Activated effector memory CD4-positive, alpha-beta T cell treated with Interleukin-2 at 50 U/mL for 16 hours (primary cell): ENCODE data around the gene CORO2A.
"Not testable (repeated sequence)": the region's sequence is repeated elsewhere in the genome, so short reads cannot be mapped to it uniquely, and the experiment has no call there.

Experiments used
- DNase-seq: peaks from one replicate; pipeline ENCODE4 v3.0.0-alpha.2; 2020

The CORO2A gene

DNA sequence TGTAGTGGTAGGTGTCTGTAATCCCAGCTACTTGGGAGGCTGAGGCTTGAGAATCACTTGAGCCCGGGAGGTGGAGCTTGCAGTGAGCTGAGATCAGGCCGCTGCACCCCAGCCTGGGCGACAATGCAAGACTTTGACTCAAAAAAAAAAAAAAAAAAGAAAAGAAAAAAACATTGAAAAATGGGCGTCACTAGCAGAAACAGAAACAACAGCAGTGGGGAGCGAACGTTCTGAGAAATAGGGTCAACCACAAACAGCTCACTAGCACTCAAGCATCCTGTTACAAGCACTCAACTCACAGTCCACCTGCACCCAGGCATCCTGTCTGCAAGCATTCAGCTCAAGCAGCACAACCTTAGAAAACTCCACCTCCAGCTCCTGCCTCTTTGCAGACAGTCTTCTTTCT is 90.6 kb downstream of the CORO2A start:
- DNase-seq, result peak; percentile 77

DNA sequence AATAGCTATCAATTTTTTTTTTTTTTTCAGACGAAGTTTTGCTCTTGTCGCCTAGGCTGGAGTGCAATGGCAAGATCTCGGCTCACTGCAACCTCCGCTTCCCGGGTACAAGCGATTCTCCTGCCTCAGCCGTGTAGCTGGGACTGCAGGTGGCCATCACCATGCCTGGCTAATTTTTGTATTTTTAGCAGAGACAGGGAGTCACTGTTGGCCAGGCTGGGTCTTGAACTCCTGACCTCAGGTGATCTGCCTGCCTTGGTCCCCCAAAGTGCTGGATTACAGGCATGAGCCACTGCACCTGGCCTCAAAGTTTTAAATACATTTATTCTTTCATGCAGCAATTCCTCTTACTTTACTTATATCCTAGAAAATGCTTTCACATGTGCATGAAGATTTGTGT is 91.0 kb downstream of the CORO2A start:
- no peak for DNase-seq

DNA sequence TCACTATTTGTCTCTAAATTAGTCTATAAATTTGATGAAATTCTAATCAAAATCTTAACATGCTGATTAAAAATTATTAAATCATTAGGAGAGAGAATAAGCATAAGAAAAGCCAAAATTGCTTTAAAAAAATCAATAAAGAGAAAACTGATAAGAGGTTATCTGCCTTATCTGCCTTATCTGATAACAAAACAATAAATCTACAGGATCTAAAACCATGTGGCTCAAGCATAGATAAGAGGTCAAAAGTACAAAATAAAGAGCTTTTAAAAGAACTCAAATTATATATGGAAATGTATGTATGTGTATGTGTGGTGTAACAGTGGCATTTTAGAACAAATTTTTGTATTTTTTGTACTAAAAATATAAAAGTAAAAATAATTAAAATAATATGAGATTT is 92.0 kb downstream of the CORO2A start:
- DNase-seq, result no peak

DNA sequence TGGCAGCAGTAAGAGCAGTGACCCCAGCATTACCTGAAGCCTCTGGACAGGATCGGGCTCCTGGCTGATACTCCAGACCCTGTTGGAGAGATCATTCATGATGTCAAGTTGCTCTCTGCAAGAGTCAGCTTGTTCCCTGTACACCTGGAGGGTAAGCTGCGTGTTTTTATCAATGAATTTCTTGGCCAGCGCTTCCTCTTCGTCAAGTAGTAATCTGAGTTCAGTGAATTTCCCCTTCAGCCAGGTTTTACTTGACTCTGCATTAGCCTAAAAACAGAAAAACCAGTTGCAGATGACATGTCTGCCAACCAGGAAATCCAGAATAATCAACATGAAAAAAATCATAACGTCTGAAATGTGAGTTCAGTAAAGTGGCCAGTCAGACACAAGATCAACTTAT is 92.5 kb downstream of the CORO2A start:
- no peak for DNase-seq

DNA sequence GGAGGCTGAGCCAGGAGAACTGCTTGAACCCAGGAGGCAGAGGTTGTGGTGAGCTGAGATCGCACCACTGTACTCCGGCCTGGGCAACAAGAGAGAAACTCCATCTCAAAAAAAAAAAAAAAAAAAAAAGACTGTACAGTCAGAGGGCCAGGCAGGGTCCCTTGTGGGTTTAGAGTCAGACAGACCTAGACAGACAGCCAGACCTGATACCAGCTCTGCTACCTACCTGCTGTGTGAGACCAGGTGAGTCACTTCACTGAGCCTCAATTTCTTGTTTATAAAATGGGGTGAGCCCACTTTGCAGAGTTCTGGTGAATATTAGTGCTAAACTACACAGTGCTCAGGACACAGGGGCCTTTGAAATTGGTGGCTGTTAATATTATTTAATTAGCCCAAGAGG is 93.1 kb downstream of the CORO2A start:
- no peak for DNase-seq

DNA sequence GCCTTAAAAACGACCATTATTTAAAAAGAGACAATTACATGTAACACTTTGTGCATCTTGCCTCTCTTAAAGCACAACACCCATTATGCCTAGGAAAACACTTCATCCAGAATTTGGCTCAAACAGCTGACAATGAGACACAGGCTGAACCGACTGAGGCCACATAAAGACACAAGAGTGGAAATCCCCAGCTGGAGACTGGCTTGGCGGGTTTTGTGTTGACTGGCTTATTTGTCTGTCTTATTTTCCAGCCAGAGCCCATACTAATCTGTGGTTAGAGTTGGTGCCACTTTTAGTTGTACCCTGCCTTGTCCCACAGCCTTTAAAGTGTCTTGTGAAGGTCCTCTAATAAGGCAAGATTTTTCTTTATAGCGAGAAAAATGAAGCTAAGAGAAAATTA is 94.6 kb downstream of the CORO2A start:
- DNase-seq, result no peak

DNA sequence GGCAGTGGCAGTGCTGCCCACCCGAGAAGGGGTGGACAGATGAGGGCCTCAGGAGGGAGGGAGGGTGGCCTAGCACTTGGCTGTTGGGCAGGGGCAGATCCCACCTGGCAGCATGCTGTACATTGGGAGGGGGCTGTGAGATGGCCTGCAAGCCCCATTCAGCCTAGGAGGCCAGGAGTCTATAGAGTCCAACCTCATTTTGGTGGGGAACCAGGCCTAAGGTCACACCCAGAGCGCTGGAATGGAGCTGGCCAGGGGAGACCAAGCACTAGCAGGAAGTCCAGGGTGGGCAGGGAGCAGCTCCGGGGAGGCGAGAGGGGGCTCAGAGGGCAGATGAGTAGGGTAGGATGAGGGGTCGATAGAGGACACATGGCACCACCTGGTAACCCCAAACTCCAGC is 96.3 kb downstream of the CORO2A start:
- DNase-seq, result no peak

DNA sequence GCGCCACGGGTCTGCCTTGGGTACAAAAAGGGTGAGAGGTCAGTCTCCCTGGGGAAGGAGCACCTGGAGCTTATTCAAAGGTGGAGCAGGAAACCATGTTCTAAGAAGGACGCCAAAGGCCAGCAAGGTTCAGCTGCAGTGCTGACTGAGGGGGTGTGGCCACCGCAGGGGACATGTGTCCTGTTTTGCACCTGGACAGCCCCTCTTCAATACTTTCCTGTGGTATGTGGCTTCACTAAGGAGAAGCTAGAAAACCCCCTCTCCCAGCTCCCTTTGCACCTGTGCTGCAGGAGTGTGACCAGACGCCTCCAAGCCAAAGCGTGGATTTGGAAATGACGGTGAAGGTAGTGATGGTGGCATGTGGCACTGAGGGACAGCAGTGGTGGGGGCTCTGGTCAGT is 97.0 kb downstream of the CORO2A start:
- DNase-seq, result no peak

DNA sequence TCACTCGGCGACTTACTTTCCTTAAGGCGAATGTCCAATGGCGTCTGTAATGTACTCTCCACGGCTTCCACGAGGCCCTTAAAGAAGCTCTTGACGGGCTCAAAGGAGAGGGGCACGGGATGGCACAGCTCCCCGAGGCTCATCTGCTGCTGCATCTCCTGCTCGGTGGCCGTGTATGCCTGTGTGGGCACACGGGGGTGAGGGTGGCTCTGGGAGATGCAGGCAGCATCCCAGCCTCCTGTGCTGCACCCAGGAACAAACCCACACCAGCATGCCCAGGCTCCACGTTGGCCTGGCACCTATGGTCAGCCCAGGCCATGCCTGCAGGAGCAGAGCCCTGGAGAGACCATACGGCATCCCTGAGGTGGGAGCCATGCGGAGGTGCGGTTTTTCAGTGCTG is 97.6 kb downstream of the CORO2A start:
- DNase-seq, result no peak

DNA sequence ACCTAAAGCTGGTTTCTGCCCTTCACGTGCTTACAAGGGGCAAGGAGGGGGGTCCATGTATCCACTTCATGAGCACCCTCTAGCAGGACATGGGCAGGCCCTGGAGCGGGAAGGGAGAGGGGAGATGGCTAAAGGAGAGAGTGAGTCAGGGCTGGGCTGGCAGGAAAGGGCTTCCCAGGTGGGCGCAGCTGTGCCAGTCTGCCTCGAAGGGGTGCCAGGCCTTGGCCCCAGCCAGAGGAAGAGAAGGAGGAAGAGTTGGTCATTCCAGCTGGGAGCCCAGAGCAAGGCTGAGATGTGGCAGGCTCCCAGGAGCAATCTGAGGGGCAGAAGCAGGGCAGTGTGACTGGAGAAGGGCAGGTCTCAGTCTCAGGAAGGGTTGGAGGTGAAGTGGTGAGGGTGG is 98.1 kb downstream of the CORO2A start:
- no peak for DNase-seq

DNA sequence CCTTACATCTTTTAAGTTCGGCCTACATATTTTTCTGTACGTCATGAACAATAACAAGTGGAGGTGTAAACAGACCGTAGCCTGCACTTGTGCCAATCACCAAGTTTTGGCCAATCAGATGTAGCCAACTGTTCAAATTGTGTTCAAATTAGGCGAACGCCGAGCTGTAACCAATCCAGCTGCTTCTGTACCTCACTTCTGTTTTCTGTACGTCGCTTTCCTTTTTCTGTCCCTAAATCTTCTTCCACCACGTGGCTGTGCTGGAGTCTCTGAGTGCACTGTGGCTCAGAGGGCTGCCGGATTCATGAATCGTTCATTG is 99.9 kb downstream of the CORO2A start:
- no peak for DNase-seq

DNA sequence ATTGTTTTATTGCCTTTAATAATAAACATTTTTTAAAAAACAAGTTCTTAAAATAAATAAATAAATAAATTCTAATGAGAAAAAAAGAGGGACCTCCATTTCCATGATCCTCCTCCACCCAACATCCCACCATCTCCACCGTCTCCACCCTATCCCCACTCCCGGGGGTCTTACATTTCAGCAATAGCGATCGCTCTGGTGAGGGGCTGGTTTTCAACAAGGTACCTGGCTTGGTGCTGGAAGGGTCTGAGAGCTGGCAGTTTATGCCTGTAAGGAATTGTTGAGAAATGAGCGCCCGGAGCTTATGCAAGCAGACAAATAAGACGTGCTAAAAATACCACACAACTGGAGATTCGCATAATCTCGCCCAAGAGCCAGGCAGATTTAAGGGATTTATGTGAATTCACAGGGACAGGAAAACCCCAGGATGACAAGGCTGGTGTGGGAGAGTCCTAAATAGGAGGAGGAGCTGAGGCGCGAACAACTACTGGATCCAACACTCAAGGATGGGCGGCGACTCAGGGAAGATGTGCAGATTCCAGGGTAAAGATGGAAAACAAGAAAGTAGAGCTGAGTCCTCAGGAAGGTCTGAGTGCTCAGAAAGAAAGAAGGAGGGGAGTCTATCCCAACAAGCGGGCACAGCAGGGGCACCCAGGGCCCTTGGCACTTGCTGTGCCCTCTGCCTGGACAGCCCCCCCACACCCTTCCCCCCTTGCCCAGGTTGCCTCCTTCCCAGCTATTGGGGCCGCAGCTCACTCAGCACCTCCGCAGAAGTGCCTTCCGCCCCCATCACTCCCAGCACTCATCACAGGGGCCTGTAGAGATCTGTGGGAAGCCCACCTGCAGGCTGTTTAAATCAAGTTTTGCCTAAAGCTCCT is 100.5 kb downstream of the CORO2A start:
- no peak for DNase-seq

DNA sequence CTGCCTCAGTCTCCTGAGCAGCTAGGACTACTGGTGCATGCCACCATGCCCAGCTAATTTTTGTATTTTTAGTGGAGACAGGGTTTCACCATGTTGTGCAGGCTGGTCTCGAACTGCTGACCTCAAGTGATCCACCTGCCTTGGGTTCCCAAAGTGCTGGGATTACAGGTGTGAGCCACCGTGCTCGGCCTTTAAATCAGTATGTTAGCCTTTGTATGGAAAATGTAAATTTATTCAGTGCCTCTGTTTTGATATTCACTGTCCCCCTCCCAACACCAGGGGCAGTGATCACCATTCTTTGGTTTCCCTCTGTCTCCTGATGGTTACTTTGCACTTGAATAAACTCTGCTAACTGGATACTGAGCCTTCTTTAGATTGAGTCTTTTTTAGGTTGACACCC is 101.8 kb downstream of the CORO2A start:
- not testable (repeated sequence) for DNase-seq

DNA sequence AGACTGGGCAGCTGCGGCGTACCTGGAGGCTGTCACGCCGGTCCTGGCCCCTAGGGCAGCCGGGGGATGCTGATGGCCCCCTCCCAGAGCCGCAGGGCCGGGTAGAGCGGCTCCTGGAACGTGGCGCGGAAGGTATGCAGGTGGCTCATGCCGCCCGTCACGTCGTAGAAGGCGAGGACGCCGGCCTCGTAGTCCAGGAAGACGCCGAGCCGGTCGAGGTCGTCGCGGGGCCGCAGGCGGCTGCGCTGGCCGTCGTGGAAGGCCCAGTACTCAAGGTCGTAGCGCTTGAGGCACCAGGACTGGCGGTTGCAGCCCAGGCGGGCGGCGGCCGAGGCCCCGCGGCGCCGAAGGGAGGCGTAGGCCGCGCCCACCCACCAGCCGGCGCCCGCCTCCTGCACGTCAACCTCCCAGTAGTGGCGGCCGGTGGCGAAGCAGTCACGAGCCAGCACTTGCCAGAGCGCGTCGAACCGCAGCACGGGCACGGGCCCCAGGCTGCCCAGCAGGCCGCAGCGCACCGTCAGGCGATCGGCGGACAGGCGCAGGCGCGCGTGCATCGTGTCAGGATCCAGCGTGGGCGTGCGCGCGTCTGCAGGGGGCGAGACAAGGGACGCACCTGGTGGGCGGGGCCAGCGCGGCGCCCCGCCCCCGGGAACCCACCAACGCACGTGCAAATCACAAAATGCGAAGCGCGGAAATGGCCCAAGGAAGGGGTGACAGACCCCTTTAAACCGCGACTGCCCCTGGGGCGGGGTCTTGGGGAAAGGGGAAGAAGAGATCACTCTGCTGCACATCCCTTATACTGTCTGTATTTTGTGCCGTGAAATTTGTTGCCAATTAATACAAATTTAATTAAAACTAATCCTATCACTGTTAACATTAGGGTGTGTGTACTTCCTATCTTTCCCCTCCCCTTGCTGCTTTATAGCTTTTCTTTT is 104.8 kb downstream of the CORO2A start:
- no peak for DNase-seq

DNA sequence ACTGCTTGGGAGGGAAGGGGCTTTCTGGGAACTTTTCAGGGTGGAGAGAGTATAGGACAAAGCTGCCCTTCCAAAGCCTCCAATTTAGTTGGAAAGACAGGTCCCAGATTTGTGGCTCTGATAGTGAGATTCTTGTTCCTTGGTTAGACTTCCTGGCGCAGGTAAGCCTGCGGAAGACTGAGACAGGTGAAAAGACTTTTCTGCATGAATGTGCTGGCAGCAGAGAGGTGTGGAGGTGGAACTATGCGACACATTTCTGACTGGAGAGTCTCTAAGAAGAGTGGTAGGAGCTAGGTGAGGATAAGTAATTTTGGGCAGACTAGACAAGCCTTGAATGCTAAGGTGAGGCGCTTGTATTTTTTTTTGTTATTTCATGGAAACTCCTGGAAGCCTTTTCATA is 106.0 kb downstream of the CORO2A start:
- DNase-seq, result no peak

DNA sequence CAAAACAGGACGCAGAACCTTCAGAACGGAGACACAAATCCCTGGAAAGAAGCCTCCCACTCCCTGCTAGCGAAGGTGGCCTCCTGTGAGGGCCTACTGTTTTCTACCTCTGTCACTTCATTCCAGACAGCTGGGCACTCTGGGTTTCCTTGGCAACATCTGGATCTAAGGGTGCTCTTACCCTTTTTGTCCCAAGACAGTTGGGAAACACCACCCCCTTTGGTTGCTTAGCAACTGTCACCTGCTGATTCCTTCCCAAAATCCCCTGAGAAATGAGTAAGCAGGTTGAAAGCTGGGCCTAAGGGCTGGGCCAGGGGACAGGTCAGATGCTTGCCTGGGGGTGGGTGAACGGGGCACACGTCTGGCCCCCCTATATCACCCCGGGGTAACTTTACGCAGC is 106.5 kb downstream of the CORO2A start:
- no peak for DNase-seq

DNA sequence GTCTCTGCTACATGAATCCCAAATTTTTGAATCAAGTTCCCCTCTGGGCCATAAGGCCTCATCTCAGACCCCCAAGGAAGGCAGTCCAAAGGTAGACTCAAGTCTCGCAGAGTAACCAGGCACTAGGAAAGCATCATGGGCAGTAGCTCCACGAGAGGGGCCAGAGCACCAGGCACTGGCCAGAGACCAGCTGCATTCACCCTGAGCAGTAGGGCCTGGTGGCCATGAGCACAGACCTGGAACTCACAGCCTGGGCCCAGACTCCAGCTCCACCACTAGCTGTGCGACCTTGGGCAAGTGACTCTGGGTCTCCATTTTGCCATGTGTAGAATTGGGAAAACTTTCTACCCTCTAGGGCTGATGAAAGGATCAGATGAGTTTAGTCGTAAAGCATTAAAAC is 107.4 kb downstream of the CORO2A start:
- no peak for DNase-seq

DNA sequence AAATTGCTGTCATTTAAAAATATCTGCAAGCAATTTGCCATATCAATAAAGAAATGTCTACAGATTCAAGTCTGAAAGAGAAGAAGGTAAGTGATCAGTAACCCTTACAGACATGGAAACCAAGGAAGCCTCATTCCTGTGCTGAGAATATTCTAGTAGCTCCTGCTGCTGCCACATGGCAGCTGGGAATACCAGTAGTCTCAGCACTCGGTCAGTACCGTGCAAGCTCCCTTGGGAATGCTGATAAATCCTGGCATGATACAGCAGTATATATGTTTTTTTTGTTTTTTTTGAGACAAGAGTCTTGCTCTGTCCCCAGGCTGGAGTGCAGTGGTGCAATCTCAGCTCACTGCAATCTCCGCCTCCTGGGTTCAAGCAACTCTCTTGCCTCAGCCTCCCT is 108.0 kb downstream of the CORO2A start:
- DNase-seq, result no peak

DNA sequence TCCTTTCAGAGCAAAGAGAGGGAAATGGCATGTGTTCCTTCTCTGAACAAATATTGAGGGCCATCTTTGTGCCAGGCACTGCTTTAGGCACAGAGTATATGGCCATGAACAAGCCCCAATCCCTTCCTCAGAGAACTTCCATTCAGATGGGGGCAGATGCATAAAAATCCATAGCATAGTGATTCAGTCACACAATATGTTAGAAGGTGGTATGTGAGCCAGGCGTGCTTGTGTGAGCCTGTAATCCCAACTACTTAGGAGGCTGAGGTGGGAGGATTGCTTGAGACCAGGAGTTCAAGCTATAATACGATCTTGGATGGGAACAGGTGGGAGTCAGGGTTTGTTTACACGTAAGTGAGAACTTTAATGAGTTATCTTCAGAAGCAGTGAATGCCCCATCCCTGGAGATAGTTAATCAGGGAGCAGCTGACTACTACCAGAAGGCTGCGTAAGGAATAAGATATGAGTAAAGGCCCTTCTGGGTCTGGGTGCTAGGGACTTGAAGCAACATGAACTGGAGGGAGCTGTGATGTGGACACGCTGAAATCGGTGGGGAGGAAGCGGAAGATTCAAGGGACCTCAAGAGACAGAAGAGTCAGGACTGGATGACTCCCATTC is 108.8 kb downstream of the CORO2A start:
- no peak for DNase-seq

DNA sequence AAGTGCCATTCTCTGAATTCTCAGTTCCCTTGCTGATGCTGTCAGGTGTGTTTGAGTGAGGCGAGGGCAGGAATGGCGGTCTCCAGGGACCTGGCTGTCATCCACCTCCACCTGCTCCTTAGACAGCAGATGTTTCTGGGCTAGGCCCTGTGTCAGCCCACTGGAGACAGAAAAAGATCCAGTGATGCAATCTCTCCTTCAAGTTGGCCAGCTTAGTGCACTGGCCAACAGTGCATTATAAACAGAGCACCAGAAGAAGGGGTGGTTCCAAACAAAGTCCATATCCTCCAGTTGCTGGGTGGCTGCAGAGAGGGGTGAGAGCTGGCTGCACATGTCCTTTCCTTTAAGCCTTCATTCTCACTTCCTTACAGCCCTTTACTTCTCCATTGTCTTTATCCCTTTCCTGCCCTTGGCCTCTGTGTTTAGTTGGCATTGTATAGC is 109.4 kb downstream of the CORO2A start:
- DNase-seq, result no peak

DNA sequence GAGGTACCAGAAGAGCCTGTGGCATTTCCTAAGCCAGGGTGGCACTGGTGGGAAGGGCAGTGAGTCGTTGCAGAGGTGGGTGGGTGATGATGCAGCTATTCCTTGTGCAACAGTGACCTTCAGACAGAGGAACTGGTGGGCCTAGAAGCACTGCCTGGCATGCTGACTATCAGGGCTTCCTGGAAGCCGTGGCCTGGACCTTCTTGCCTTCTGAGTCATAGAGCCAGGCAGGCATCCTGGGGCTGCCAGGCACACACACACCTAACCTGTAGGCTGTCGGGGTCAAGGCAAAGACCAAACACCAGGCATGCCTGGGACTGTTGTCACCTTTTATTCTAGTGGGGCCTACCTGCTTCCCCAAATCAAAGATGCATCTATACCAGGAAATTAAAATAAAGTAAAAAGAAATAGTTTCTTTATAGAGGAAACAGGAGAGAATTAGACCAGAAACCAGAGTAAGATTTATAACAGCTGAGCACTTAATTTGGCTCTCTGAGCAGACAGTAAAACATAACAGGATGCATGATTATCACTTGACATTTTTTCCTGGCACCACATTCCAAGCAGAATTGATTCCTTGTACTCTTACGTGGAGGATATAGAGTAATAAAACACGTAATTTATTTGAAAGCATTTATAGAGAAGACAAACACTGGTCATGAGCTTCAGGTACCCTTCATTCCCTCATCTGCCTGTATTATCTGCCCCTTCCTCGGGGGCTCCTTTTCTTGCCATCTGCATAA is 110.8 kb downstream of the CORO2A start:
- no peak for DNase-seq

DNA sequence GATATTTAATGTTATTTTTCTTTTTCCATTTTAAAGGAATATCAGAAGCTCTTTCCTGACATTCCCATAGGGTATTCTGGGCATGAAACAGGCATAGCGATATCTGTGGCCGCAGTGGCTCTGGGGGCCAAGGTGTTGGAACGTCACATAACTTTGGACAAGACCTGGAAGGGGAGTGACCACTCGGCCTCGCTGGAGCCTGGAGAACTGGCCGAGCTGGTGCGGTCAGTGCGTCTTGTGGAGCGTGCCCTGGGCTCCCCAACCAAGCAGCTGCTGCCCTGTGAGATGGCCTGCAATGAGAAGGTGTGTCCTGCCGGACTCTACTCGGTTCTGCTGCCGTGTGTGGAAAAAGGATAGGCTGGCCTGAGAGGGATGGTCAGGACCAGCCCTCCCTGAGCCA is 111.7 kb downstream of the CORO2A start:
- DNase-seq, result no peak

DNA sequence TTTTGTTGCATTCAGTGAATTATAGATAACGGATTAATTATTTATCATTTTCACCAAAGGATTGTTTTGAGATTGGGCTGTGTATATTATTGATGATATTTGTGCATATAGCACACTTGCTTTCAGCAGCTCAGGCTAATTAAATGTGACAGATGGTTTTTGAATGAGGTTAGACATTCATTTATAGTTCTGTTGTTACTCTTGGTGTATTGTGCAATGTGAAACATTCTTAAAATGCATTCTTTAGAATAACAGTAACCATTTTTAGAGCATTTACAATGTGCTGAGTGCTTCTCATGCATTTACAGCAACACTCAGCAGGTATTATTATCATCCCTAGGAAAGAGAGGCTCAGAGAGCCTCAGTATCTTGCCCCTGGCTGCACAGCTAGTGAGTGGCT is 112.1 kb downstream of the CORO2A start:
- no peak for DNase-seq
